Measurements from ENCODE around the gene NOXO1.
A peak's percentile ranks its signal among the peaks of the same experiment; 100 is the strongest.

Gene NOXO1

GRCh38 chr16:1997494-1998359, 16.5 kb upstream of the NOXO1 start:
- no peak for DNase-seq

GRCh38 chr16:1993731-1994131, 12.5 kb upstream of the NOXO1 start:
- no peak for DNase-seq

DNA sequence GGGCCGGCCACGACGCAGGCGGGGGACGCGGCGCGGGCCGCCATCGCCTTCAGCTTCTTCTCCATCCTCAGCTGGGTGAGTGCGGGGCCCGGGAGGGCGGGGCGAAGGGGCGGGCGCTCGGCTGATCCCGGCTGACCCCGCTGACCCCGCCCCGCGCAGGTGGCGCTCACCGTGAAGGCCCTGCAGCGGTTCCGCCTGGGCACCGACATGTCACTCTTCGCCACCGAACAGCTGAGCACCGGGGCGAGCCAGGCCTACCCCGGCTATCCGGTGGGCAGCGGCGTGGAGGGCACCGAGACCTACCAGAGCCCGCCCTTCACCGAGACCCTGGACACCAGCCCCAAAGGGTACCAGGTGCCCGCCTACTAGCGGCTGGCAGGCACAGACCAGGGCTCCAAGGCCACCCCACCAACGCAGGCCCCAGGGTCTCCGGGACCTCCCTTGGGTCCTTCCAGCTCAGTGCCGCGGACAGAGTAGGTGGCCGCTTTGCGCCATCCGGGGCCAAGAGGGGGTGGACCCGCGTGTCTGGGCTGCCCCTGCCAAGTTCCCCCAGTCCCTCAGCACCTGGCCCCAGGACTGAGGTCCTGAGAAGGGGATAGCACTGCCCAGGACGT, 11.5 kb upstream of the NOXO1 start:
- DNase-seq = no peak

DNA sequence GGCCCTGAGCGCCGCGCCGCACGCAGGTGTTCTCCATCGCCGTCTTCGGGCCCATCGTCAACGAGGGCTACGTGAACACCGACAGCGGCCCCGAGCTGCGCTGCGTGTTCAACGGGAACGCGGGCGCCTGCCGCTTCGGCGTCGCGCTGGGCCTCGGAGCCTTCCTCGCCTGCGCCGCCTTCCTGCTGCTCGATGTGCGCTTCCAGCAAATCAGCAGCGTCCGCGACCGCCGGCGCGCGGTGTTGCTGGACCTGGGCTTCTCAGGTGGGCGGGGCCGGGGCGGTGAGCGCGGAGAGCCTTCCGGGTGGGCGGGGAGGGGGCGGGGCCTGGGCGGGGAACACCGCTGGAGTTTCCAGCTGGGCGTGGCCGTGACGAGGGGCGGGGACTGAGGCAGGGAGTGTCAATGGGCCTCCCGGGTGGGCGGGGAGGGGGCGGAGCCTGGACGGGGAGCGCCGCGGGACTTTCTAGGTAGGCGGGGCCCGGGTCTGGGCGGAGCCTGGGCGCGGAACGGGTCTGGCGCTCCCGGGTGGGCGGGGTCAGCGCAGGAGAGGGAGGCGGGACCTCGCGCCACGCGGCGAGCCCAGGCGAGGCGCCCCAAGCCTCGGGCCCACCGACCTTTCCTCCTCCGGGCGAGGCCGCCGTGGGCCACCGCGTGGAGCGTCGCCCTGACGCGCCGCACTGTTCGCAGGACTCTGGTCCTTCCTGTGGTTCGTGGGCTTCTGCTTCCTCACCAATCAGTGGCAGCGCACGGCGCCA, 10.9 kb upstream of the NOXO1 start:
- DNase-seq = no peak

GRCh38 chr16:1991588-1991947, 10.3 kb upstream of the NOXO1 start:
- no peak for DNase-seq

- no peak for DNase-seq
These were observed 9.9 kb upstream of the NOXO1 start for GRCh38 chr16:1991135-1991551.

- peak; percentile 40 for DNase-seq
These were observed 9.3 kb upstream of the NOXO1 start for GRCh38 chr16:1990351-1991134.

- no peak for DNase-seq
These were observed 8.8 kb upstream of the NOXO1 start for GRCh38 chr16:1990101-1990350.

DNA sequence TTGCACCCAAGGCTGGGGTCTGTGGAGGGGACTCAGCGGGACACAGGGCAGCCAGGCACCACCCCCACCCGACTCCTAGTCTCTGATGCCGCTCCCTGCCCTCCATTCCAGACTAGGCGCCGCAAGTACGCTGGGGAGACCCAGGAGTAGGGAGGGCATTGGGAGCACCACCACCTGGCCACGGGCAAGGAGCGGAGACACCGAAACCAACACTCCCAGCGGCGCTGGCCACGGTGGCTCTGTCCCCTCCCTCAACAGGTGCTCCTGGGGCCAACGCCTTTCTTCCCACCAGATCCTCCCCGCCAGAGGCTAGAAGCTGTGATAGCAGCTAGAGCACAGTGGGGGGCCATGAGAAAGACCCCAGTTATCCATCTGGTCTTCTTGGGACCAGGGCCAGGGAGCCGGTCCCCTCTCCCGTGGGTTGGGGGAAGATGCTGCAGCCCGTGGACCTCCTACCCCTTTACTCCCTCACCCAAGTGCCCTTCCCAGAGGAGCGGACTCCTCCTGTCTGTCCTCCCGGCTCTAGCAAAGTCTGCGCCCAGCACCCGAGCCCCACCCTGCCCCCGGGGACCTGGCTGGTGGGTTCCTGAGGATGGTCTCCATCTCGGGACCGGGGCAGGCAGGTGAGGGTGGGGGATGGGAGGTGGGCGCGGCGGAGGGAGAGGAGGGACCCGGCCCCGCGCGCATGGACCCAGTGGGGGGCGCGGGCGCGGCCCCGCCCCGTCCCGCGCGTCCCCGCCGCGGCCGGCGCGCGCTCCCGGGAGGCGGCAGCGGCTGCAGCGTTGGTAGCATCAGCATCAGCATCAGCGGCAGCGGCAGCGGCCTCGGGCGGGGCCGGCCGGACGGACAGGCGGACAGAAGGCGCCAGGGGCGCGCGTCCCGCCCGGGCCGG, 8.2 kb upstream of the NOXO1 start, which contains the start of gene SYNGR3:
Gene SYNGR3 (plus strand): TSS at position 762 of the 892 bp plus-strand sequence. CDS start 133 bp downstream, outside the sequence.
- DNase-seq = peak; percentile 39

DNA sequence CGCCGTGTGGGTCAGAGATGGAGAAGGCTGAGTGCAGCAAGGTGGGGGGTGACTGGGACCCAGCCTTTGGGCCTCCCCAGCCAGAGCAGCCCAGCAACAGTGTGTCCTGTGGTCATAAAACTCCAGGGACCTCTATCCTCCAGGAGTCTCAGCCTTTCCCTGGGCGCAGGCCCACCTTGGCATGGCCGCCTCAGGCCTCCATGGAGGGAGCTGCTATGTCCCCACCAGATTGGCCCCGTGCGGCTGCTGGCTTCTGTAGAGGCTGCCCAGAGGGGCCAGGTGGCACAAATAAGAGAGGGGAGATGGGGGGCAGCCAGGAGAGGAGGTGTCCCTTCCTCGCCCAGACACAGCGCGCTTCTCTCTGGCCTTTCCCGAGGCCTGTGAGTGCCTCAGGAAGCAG, 5.9 kb upstream of the NOXO1 start:
- DNase-seq = no peak

DNA sequence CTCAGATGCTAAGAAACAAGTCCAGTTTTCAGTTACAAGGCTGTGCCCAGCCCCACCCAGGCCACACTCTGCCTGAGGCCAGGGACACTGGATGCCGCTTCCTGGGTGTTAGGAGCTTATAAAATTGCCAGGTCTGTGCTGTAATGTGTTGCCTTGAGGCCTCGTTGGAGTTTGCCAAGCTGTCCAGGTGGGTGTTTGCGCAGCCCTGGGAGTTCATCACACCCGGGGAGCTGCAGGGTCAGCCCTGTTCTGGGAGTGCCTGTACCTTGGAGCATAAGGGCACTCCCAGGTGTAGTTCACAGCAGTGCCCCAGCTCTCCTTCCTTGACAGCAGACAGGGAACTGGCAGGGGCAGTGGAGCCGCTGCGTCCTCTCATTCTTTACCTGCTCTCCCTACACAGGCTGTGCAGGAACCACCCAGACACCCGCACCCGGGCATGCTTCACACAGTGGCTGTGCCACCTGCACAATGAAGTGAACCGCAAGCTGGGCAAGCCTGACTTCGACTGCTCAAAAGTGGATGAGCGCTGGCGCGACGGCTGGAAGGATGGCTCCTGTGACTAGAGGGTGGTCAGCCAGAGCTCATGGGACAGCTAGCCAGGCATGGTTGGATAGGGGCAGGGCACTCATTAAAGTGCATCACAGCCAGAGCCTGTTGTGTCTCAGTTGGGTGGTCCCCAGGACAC, 4.3 kb upstream of the NOXO1 start:
- no peak for DNase-seq

- no peak for DNase-seq
These were observed 3.3 kb upstream of the NOXO1 start for GRCh38 chr16:1984347-1985225.

- peak; percentile 92 for DNase-seq
These were observed 2.5 kb upstream of the NOXO1 start, which contains the start of gene GFER for GRCh38 chr16:1983544-1984346. GFER (plus strand) TSS chr16:1984193; CDS start chr16:1984219, 26 bp downstream.

DNA sequence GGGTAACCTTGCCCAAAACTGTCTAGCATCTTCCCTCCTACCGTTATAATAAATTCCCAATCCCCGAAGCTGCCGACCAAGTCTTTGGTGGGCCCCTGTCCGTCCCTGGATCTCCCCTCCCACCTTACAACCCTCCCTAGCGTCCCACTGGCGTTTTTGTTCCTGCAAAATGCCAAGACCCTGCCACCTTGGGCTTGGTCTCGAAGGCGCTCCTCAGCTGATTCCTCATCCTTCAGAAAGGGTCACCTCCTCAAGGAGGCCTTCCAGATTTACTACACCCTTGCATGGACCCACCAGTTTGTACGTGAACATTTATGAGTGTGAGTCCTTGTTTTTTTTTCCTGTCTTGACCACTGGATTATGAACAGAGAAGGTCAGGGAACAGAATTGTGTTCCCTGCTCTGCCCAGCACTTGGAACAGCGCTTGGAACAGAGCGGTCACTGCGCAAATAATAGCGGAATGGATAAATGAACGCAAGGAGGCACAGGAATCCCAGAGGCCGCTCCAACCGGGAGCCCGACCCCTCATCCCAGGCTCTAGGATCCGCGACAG, 1.8 kb upstream of the NOXO1 start:
- no peak for DNase-seq

DNA sequence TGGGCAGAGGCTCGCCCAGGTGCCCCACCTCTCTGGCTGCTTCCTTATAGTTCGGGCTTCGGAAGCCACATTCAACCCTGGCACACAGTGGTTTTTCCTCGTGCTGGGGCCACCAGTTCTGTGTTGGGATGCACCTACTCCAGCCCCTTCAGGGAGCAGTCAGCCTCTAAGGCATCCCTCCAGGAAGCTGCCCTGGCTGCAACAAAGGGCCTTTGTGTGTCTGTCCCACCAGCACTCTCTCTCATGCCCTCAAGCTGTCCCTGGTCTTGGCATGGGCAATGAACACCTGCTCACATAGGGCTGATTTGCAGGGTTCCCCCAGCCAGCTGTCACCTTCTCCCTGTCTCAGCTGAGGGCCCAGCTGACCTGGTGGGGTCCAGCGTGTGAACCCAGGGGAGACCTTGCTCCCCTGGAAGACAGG, 754 bp upstream of the NOXO1 start:
- DNase-seq = no peak

DNA sequence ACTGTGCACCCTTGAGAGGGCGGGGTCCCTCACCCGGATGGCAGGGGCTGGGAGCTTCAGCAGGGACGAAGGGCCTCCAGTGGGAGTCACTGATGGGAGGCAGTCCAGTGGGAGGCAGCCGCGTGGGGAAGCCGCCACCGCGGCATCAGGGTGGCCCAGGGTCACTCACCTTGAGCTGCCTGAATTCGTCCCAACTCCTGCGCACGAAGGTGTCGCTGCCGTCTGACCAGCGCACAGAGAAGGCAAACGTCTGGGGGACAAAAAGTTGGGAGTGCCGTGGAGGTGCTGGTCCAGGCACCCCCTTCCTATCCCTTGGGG, 540 bp downstream of the NOXO1 start:
- no peak for DNase-seq

- peak; percentile 61 for DNase-seq
These were observed 1.1 kb downstream of the NOXO1 start for GRCh38 chr16:1980030-1980769.

- DNase-seq = peak; percentile 87
These were observed 1.8 kb downstream of the NOXO1 start for GRCh38 chr16:1979271-1980029.

Measured in COR-L47 (cell line).